Caco-2 (cell line): ENCODE data around the gene PNPLA7. TPM values are rescaled to one million over a fixed set of nuclear protein-coding genes. Genes with fewer than 3 reads are reported as not detected.
"Not testable (repeated sequence)": the region's sequence is repeated elsewhere in the genome, so short reads cannot be mapped to it uniquely, and the experiment has no call there.

Source experiments
- BruUV-seq: library from RNA; stranded (reverse); fragments of 400-500 nt; replicated peaks from 2 replicates; lab custom pipeline; 2021; lab: Mats Ljungman, UMichigan
- CTCF ChIA-PET: fragments of 300-600 bp; sonication (Branson Sonifier 250); formaldehyde crosslinking; loops from one replicate; lab custom pipeline; 2022; ENCODE audit warnings: antibody characterized with exemption; lab: Charles Lee
- POLR2A ChIA-PET: fragments of 300-600 bp; sonication (Branson Sonifier 250); formaldehyde crosslinking; loops from one replicate; lab custom pipeline; 2022; ENCODE audit warnings: antibody characterized with exemption; lab: Charles Lee
- DNase-seq, 2 experiments: peaks; one replicate each; pipeline versions ENCODE4 v3.0.0 to v3.0.0-alpha.2; 2020 to 2022
- H3K27me3 ChIP-seq: replicated peaks from 2 replicates; pipeline ENCODE4 v1.6.0; 2011; ENCODE audit warnings: low read length; ENCODE audit not compliant: control insufficient read depth, insufficient read depth
- H3K36me3 ChIP-seq: 2 replicates; pipeline ENCODE4 v1.5.1; 2011; ENCODE audit warnings: low read length; ENCODE audit not compliant: control insufficient read depth, insufficient read depth
- H3K4me1 ChIP-seq: fragments of 250-450 bp; sonication (Bioruptor Pico); 2 replicates; pipeline ENCODE4 v1.5.1; 2020; ENCODE audit warnings: mild to moderate bottlenecking
- H3K4me3 ChIP-seq: 2 replicates; pipeline ENCODE4 v1.5.1; 2011; ENCODE audit warnings: low read depth, mild to moderate bottlenecking, control low read depth, low read length
- H3K9me3 ChIP-seq: fragments of 250-450 bp; sonication (Bioruptor Pico); 2 replicates; pipeline ENCODE4 v1.5.1; 2020; ENCODE audit warnings: mild to moderate bottlenecking, moderate library complexity
- H3K27ac Mint-ChIP-seq: one replicate; pipeline ENCODE4 v1.8.0; 2022; ENCODE audit warnings: mixed read lengths; ENCODE audit not compliant: unreplicated experiment
- H3K27me3 Mint-ChIP-seq: one replicate; pipeline ENCODE4 v1.8.0; 2022; ENCODE audit warnings: mixed read lengths; ENCODE audit not compliant: insufficient read depth, unreplicated experiment
- H3K36me3 Mint-ChIP-seq: one replicate; pipeline ENCODE4 v1.8.0; 2022; ENCODE audit warnings: mild to moderate bottlenecking, mixed read lengths; ENCODE audit not compliant: insufficient read depth, unreplicated experiment
- H3K4me1 Mint-ChIP-seq: one replicate; pipeline ENCODE4 v1.8.0; 2022; ENCODE audit warnings: low read depth, mixed read lengths; ENCODE audit not compliant: unreplicated experiment
- H3K4me3 Mint-ChIP-seq: one replicate; pipeline ENCODE4 v1.8.0; 2022; ENCODE audit warnings: mild to moderate bottlenecking, moderate library complexity, mixed read lengths; ENCODE audit not compliant: unreplicated experiment
- H3K9me3 Mint-ChIP-seq: one replicate; pipeline ENCODE4 v1.8.0; 2022; ENCODE audit warnings: mixed read lengths; ENCODE audit not compliant: unreplicated experiment
- intact Hi-C: fragments of 100-400 bp; cut with micrococcal nuclease; formaldehyde crosslinking; loops from one replicate; pipeline ENCODE4 v1.10.0; 2022; ENCODE audit not compliant: unreplicated experiment
- total RNA-seq: library from RNA; stranded (reverse); gene quantifications from 2 replicates; pipeline ENCODE4 v1.2.3, GENCODE V29; 2022
- TF ChIP-seq, protein P1 (sequence below), 2 experiments: fragments of 200-600 bp in 1 of 2; IDR thresholded peaks; 1 replicate in 1 of 2; 2 replicates in 1 of 2; pipeline versions ENCODE4 v1.5.1 to v1.8.0; 2011 to 2022; ENCODE audit warnings: antibody characterized with exemption in 1 of 2, control low read depth in 1 of 2, inconsistent platforms in 1 of 2, low read depth in 1 of 2, low read length in 1 of 2, mild to moderate bottlenecking in 1 of 2, moderate library complexity in 1 of 2; ENCODE audit not compliant: insufficient read depth in 1 of 2, severe bottlenecking in 1 of 2, unreplicated experiment in 1 of 2

PNPLA7 gene
- total RNA-seq, 1 experiment from 2014 or later, result 1.8 TPM

DNA sequence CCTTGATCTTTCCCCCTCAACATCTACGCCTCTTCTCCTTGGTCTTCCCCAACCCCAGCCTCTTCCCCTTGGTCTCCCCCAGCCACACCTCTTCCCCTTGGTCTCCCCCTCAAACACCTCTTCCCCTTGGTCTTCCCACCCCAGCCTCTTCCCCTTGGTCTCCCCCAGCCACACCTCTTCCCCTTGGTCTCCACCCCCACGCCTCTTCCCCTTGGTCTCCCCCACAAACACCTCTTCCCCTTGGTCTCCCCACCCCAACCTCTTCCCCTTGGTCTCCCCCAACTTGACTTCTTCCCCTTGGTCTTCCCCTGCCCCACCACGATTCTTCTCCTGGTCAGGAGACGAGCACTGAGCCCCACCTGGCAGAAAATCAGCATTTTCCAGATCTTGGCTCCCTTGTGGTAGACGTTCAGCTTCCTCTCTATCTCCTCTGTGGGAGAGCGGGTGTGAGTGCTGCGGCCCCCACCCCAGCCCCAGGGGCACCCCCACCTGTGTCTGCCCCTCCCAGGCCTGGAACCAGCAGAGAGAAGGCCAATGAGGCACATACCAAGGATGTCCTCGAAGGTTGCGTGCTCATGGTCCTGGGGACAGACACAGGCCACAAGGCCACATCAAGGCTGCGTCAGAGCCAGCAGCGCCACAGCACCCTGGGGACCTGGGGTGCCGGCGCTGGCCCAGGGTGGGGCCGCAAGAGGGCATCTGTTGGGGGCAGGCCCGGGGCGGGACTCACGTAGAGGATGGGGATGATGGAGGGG, 98.0 kb downstream of the PNPLA7 start:
- H3K27me3 Mint-ChIP-seq, result no peaks in the 10 kb centered on the region
- POLR2A ChIA-PET, result no interaction called here

DNA sequence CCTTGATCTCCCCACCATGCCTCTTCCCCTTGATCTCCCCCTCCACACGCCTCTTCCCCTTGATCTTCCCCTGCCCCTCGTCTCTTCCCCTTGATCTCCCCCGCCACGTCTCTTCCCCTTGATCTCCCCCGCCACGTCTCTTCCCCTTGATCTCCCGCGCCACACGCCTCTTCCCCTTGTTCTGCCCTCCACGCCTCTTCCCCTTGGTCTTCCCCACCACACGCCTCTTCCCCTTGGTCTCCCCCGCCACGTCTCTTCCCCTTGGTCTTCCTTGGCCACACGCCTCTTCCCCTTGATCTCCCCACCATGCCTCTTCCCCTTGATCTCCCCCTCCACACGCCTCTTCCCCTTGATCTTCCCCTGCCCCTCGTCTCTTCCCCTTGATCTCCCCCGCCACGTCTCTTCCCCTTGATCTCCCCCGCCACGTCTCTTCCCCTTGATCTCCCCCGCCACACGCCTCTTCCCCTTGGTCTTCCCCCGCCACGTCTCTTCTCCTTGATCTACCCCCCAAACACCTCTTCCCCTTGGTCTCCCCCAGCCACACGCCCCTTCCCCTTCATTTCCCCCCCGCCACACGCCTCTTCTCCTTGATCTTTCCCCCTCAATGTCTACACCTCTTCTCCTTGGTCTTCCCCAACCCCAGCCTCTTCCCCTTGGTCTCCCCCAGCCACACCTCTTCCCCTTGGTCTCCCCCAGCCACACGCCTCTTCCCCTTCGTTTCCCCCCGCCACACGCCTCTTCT, 98.8 kb downstream of the PNPLA7 start:
- H3K27me3 ChIP-seq, H3K4me1 ChIP-seq, H3K9me3 Mint-ChIP-seq, BruUV-seq, H3K4me1 Mint-ChIP-seq, POLR2A ChIA-PET, H3K4me3 ChIP-seq, intact Hi-C loops, H3K36me3 ChIP-seq, CTCF ChIA-PET, H3K4me3 Mint-ChIP-seq, H3K27me3 Mint-ChIP-seq, H3K9me3 ChIP-seq, DNase-seq, H3K27ac Mint-ChIP-seq: not testable (repeated sequence)
- peaks cover 60% of the 10 kb centered on the region for H3K36me3 Mint-ChIP-seq

More for the DNA sequence above, 98.0 kb downstream of the PNPLA7 start:
- Mint-ChIP-seq H3K4me1 (peaks cover 3% of the 10 kb centered on the region), H3K4me3 (no peak overlapping the region), H3K27ac (no peak overlapping the region), H3K9me3 (no peaks in the 10 kb centered on the region), H3K36me3 (peaks cover 60% of the 10 kb centered on the region)
- H3K4me1 ChIP-seq, result 0 out of 2 replicates have a peak, but pooled peaks cover 5% of the 10 kb centered on the region
- H3K9me3 ChIP-seq, result no peaks in the 10 kb centered on the region; the same call in 1 of the 2 replicates
- no TSS peak for BruUV-seq
- H3K36me3 ChIP-seq, result peaks cover 7% of the 10 kb centered on the region
- no peaks in the 10 kb centered on the region for H3K27me3 ChIP-seq
- no peak for DNase-seq
- CTCF ChIA-PET, result no interaction called here
- intact Hi-C loops, result no loop called here
- no peak overlapping the region for H3K4me3 ChIP-seq
- TF ChIP-seq, protein P1, sequence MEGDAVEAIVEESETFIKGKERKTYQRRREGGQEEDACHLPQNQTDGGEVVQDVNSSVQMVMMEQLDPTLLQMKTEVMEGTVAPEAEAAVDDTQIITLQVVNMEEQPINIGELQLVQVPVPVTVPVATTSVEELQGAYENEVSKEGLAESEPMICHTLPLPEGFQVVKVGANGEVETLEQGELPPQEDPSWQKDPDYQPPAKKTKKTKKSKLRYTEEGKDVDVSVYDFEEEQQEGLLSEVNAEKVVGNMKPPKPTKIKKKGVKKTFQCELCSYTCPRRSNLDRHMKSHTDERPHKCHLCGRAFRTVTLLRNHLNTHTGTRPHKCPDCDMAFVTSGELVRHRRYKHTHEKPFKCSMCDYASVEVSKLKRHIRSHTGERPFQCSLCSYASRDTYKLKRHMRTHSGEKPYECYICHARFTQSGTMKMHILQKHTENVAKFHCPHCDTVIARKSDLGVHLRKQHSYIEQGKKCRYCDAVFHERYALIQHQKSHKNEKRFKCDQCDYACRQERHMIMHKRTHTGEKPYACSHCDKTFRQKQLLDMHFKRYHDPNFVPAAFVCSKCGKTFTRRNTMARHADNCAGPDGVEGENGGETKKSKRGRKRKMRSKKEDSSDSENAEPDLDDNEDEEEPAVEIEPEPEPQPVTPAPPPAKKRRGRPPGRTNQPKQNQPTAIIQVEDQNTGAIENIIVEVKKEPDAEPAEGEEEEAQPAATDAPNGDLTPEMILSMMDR (IDR thresholded peaks at IDR 0.05; ENCODE audit: insufficient read depth in 1 of 2, low read depth in 1 of 2, low read length in 1 of 2, severe bottlenecking in 1 of 2, unreplicated experiment in 1 of 2), result no peak

DNA sequence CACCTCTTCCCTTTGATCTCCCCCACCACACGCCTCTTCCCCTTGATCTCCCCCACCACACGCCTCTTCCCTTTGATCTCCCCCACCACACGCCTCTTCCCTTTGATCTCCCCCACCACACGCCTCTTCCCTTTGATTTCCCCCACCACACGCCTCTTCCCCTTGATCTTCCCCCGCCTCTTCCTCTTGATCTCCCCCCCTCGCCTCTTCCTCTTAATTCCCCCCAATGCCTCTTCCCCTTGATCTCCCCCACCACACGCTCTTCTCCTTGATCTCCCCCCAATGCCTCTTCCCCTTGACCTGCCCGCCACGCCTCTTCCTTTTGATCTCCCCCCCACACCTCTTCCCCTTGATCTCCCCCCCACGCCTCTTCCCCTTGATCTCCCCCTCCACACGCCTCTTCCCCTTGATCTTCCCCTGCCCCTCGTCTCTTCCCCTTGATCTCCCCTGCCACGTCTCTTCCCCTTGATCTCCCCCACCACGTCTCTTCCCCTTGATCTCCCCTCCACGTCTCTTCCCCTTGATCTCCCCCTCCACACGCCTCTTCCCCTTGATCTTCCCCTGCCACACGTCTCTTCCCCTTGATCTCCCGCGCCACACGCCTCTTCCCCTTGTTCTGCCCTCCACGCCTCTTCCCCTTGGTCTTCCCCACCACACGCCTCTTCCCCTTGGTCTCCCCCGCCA, 99.5 kb downstream of the PNPLA7 start:
- H3K36me3 ChIP-seq, H3K4me3 Mint-ChIP-seq, H3K4me1 ChIP-seq, H3K27me3 ChIP-seq, H3K9me3 Mint-ChIP-seq, intact Hi-C loops, H3K27me3 Mint-ChIP-seq, BruUV-seq, H3K4me1 Mint-ChIP-seq, POLR2A ChIA-PET, H3K4me3 ChIP-seq, CTCF ChIA-PET, H3K9me3 ChIP-seq, H3K27ac Mint-ChIP-seq, DNase-seq: not testable (repeated sequence)
- H3K36me3 Mint-ChIP-seq, result peaks cover 52% of the 10 kb centered on the region
